GM19324 (cell line): ENCODE results near the gene CLP1.
A peak's percentile ranks its signal among the peaks of the same experiment; 100 is the strongest.
"Not testable (repeated sequence)": the region's sequence is repeated elsewhere in the genome, so short reads cannot be mapped to it uniquely, and the experiment has no call there.

Source experiments
- ATAC-seq: cut with Tn5 transposase; IDR thresholded peaks from one replicate; pipeline ENCODE4 v1.9.1; 2021; ENCODE audit warnings: mild to moderate bottlenecking, moderate library complexity; ENCODE audit not compliant: unreplicated experiment, low FRiP score

CLP1 gene

DNA sequence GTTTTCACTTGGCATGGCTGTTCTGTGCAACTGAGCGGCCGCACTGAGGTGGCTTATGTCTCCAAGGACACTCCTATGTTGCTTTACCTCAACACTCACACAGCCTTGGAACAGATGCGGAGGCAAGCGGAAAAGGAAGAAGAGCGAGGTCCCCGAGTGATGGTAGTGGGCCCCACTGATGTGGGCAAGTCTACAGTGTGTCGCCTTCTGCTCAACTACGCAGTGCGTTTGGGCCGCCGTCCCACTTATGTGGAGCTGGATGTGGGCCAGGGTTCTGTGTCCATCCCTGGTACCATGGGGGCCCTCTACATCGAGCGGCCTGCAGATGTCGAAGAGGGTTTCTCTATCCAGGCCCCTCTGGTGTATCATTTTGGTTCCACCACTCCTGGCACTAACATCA, 2.1 kb downstream of the CLP1 start:
- no peak for ATAC-seq

GRCh38 chr11:57662893-57663292, 5.3 kb downstream of the CLP1 start:
- no peak for ATAC-seq

DNA sequence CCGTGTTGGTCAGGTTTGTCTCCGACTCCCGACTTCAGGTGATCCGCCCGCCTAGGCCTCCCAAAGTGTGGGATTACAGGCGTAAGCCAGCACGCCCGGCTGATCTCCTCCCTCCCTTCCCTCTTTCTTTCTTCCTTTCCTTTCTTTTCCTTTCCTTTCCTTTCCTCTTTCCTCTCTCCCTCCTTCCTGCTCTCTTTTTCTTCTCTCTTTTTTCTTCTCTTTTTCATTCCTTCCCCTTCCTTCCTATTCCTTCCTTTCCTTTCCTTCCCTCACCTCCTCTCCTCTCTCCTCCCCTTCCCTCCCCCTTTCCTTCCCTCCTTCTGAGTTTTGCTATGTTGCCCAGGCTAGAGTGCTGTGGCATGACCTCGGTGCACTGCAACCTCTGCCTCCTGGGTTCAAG, 6.4 kb downstream of the CLP1 start:
- ATAC-seq, result no peak

GRCh38 chr11:57667117-57667735, 9.7 kb downstream of the CLP1 start:
- peak; percentile 77 for ATAC-seq

DNA sequence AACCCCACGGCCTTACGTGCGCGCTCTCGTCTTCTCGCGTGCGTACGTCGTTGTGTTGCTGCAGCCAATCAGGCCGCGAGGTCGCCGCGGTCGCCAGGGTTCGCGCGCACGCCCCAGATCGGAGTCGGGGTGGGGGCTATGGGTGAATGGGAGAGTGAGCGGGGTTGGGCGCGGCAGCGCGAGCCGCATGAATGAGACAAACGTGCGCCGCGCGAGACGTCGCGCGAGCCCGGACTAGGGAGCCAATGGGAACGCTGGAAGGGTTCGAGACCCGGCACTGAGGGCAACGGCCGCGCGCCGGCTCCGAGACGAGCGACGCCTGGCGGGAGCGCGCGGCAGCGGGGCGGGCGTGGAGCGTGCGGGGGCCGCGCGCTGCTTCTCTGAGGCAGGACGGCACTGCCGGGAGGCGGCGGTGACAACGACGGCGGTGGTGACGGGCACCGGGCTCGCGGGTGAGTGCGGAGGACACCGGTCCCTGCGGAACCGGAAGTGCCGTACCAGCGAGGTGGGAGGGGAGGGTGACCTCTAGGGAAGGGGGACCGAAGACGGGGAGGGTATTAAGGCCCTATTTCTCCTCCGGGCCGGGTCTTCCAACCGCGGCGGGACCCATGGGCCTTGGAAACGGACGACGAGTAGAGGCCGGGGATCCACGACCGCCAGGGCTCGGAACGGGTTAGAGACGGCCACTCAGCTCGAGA, 10.3 kb downstream of the CLP1 start, which contains the start of gene ZDHHC5:
Gene ZDHHC5 (plus strand): TSS at position 379 of the 698 bp plus-strand sequence. CDS start 4,977 bp downstream, outside the sequence.
- peak; percentile 87 for ATAC-seq

- peak; percentile 12 for ATAC-seq
Observed at GRCh38 chr11:57668434-57668782, 10.8 kb downstream of the CLP1 start.

- ATAC-seq, result no peak
Observed at GRCh38 chr11:57674251-57674650, 16.7 kb downstream of the CLP1 start.

- ATAC-seq, result no peak
Observed at GRCh38 chr11:57675176-57675941, 17.8 kb downstream of the CLP1 start.

DNA sequence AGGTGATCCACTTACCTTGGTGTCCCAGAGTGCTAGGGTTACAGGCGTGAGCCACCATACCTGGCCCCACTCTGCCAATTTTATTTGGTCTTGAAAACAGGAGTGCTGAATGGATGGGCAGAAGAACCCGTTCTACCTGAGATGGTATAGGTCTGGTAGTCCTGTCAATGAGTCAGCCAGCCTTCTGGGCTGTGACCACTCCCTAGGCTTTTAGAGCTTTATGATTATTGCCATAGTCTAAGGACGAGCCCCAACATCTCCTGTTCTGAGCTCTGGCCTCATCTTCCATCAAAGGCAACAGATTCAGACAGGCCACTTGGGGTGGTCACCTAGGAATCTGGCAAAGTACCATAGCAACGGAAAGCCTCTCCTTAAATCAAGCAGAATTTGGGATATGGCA, 21.8 kb downstream of the CLP1 start:
- no peak for ATAC-seq

DNA sequence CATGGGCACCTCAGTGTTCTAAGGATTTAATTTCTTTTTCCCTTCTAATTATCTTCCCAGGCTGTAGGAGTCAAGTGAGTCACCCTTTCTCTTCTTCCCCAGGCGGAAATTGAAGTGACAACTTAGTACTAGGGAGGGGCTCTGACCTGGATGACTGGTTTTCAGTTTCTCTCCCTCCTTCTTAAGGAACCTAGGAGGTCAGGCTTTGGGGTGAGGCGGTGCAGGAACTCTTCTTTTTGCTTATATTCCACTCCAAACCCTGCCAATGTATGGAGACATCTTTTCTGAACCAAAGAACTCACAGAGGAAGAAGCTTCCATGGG, 23.0 kb downstream of the CLP1 start:
- ATAC-seq, result no peak

GRCh38 chr11:57681168-57681567, 23.6 kb downstream of the CLP1 start:
- no peak for ATAC-seq

DNA sequence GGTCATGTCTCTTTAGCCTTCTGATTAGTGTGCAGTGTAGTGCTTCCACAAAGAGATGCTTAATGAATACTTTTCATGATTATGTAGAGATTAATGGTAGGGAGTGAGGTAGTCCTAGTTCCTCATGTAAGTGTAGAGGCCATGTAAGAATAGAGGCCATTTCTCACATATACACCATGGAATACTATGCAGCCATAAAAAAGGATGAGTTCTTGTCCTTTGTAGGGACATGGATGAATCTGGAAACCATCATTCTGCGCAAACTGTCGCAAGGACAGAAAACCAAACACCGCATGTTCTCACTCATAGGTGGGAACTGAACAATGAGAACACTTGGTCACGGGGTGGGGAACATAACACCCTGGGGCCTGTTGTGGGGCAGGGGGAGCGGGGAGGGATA, 32.9 kb downstream of the CLP1 start:
- not testable (repeated sequence) for ATAC-seq

GRCh38 chr11:57698843-57699365, 41.3 kb downstream of the CLP1 start:
- no peak for ATAC-seq

GRCh38 chr11:57699813-57700212, 42.3 kb downstream of the CLP1 start:
- no peak for ATAC-seq

GRCh38 chr11:57700425-57700824, 42.9 kb downstream of the CLP1 start:
- no peak for ATAC-seq

GRCh38 chr11:57703341-57703740, 45.8 kb downstream of the CLP1 start:
- ATAC-seq, result no peak

DNA sequence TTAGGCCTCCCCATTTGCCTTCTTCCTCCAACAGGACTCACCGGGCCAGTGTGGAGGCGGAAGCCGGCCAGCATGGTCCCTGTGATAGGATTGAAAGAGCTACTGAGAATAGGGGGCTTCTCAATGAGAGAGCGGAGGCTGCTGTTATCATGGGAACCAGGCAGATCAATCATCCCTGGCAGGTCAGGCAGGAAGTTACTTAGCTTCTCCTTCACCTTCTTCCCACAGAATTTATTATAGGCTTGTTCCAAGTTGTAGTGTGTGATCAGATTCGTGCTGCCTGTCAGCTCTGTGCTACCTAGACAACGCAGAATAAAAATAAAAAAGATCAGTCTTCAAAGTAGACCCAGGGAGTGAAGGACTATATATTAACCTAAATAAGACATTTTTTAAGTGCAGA, 47.4 kb downstream of the CLP1 start:
- no peak for ATAC-seq

GRCh38 chr11:57705432-57705831, 47.9 kb downstream of the CLP1 start:
- not testable (repeated sequence) for ATAC-seq

DNA sequence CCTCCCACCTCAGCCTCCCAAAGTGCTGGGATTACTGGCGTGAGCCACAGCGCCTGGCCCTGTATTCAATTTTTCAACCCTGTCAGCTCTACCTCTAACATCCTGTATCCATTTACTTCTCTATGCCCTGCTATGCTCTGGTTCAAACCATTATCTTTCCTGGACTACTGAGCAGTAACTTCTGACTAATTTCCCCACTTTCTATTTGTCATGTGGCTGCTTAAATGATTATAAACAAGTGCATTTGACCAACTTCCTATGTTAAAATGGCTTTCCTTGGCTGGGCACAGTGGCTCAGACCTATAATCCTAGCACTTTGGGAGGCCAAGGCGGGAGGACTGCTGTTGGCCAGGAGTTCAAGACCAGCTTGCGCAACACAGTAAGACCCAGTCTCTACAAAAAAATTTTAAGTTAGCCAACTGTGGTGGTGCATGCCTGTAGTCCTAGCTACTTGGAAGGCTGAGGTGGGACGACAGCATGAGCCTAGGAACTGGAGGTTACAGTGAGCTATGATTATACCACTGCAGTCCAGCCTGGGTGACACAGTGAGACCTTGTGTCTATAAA, 52.3 kb downstream of the CLP1 start:
- ATAC-seq, result no peak
